ENCODE measurements around the gene SEC14L5.

DNA sequence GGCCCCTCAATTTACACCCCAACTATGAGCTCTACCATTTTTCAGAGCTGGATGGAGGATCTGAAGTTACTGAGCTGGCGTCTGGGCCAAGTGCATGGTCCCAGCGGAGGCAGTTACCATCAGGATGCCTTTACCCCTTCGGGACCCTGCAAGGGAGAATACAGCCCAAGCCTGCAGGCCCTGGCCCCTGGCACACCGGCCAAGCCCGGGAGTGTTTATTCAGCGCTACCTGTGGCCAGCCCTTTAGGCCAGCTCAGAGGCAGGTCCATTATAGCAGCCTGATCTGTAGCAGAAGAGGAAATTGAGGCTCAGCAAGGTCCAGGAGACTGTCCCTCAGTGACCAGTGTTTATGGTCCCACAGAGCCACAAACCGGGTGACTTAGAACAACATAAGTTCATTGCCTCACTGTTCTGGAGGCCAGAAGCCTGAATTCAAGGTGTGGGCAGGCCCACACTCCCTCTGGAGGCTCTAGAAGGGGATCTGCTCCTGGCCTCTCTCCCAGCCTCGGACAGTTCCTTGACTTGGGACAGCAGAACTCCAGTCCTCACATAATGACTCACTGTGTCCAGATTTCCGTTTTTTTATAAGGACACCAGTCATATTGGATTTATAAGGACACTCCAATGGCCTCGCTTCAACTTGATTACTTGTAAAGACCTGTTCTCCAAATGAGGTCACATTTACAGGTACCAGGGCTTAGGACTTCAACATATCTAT, 8.8 kb downstream of the SEC14L5 start:
- TF ChIP-seq, protein P1, sequence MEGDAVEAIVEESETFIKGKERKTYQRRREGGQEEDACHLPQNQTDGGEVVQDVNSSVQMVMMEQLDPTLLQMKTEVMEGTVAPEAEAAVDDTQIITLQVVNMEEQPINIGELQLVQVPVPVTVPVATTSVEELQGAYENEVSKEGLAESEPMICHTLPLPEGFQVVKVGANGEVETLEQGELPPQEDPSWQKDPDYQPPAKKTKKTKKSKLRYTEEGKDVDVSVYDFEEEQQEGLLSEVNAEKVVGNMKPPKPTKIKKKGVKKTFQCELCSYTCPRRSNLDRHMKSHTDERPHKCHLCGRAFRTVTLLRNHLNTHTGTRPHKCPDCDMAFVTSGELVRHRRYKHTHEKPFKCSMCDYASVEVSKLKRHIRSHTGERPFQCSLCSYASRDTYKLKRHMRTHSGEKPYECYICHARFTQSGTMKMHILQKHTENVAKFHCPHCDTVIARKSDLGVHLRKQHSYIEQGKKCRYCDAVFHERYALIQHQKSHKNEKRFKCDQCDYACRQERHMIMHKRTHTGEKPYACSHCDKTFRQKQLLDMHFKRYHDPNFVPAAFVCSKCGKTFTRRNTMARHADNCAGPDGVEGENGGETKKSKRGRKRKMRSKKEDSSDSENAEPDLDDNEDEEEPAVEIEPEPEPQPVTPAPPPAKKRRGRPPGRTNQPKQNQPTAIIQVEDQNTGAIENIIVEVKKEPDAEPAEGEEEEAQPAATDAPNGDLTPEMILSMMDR (conservative IDR thresholded peaks at IDR 0.05; ENCODE audit: low read depth in 2 of 2): no peak
- TF ChIP-seq EZH2phosphoT487 (IDR thresholded peaks at IDR 0.05; ENCODE audit: unreplicated experiment) (no peak), EZH2 (IDR thresholded peaks at IDR 0.05; ENCODE audit: low read depth, unreplicated experiment) (no peak), CREB1 (CRISPR knock-in tag; IDR thresholded peaks at IDR 0.05; ENCODE audit: low read depth) (no peak), POLR2AphosphoS5 (IDR thresholded peaks at IDR 0.05; ENCODE audit: low read depth) (no peak)
